ENCODE measurements around the gene SEMA5B.

GRCh38 chr3:122934251-122934650 lies 93.3 kb downstream of the SEMA5B start:
- TF ChIP-seq, protein P1, sequence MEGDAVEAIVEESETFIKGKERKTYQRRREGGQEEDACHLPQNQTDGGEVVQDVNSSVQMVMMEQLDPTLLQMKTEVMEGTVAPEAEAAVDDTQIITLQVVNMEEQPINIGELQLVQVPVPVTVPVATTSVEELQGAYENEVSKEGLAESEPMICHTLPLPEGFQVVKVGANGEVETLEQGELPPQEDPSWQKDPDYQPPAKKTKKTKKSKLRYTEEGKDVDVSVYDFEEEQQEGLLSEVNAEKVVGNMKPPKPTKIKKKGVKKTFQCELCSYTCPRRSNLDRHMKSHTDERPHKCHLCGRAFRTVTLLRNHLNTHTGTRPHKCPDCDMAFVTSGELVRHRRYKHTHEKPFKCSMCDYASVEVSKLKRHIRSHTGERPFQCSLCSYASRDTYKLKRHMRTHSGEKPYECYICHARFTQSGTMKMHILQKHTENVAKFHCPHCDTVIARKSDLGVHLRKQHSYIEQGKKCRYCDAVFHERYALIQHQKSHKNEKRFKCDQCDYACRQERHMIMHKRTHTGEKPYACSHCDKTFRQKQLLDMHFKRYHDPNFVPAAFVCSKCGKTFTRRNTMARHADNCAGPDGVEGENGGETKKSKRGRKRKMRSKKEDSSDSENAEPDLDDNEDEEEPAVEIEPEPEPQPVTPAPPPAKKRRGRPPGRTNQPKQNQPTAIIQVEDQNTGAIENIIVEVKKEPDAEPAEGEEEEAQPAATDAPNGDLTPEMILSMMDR (IDR thresholded peaks at IDR 0.05; ENCODE audit: low read length), result no peak
- no peak for TF ChIP-seq EZH2 (IDR thresholded peaks at IDR 0.05; ENCODE audit: borderline replicate concordance, low read length)
